K562 (cell line): ENCODE measurements around the gene NOL4L. TPM values are rescaled to one million over a fixed set of nuclear protein-coding genes. Genes with fewer than 3 reads are reported as not detected.
A peak's percentile ranks its signal among the peaks of the same experiment; 100 is the strongest.

Experiments used
- BRF2 ChIP-seq: IDR thresholded peaks from 3 replicates; pipeline ENCODE4 v1.6.1; 2011; ENCODE audit warnings: borderline replicate concordance, mild to moderate bottlenecking; ENCODE audit not compliant: insufficient read length, insufficient read depth
- CBX8 ChIP-seq: fragments of 200-600 bp; sonication (generic); IDR thresholded peaks from 2 replicates; pipeline ENCODE4 v1.6.1; 2012; ENCODE audit warnings: borderline replicate concordance, mixed run types, low read depth, mild to moderate bottlenecking, moderate library complexity, mixed read lengths, low read length, control low read depth, inconsistent platforms; ENCODE audit not compliant: poor library complexity, severe bottlenecking; ENCODE audit errors: extremely low read depth
- CREB3 ChIP-seq: fragments of 450-650 bp; conservative IDR thresholded peaks from 2 replicates; pipeline ENCODE4 v1.6.1; 2016; ENCODE audit warnings: missing genetic modification characterization, low read depth, mild to moderate bottlenecking, missing compliant biosample characterization, moderate library complexity
- ELF1 ChIP-seq: fragments of 200-800 bp; sonication (Bioruptor generic); IDR thresholded peaks from 2 replicates; pipeline ENCODE4 v1.6.1; 2016; ENCODE audit warnings: missing genetic modification characterization, missing compliant biosample characterization
- GATAD2A ChIP-seq: fragments of 450-650 bp; IDR thresholded peaks from 2 replicates; pipeline ENCODE4 v1.6.1; 2017
- HDGF ChIP-seq: fragments of 450-650 bp; IDR thresholded peaks from 2 replicates; pipeline ENCODE4 v1.6.1; 2016
- HLTF ChIP-seq: fragments of 450-650 bp; IDR thresholded peaks from 2 replicates; pipeline ENCODE4 v1.6.1; 2016
- JUND ChIP-seq, 2 experiments: IDR thresholded peaks; 2 replicates in 1 of 2; 3 replicates in 1 of 2; pipeline ENCODE4 v1.6.1; 2011; ENCODE audit warnings: borderline replicate concordance in 2 of 2, low read depth in 2 of 2, low read length in 2 of 2, improper control_type of control experiment in 1 of 2, missing biosample characterization in 1 of 2, missing genetic modification characterization in 1 of 2, missing genetic modification reagents in 1 of 2
- KAT8 ChIP-seq: fragments of 450-650 bp; IDR thresholded peaks from 2 replicates; pipeline ENCODE4 v1.6.1; 2016; ENCODE audit warnings: low read depth, mild to moderate bottlenecking
- THAP12 ChIP-seq: fragments of 250-450 bp; sonication (Bioruptor Pico); IDR thresholded peaks from 2 replicates; pipeline ENCODE4 v1.9.0; 2021; ENCODE audit warnings: mild to moderate bottlenecking, inconsistent platforms
- ZBTB11 ChIP-seq, 3 experiments: fragments of 200-800 bp in 1 of 3; fragments of 250-450 bp in 1 of 3; fragments of 450-650 bp in 1 of 3; sonication (Bioruptor Pico) in 1 of 3; sonication (Bioruptor generic) in 1 of 3; formaldehyde crosslinking in 1 of 3; IDR thresholded peaks; 2 replicates each; pipeline versions ENCODE4 v1.6.1 to v1.8.0; 2016 to 2022; ENCODE audit warnings: mild to moderate bottlenecking in 2 of 3, missing genetic modification characterization in 2 of 3, missing compliant biosample characterization in 1 of 3, moderate library complexity in 1 of 3
- ZBTB9 ChIP-seq: fragments of 450-650 bp; formaldehyde crosslinking; IDR thresholded peaks from 2 replicates; pipeline ENCODE4 v1.4.0; 2020; ENCODE audit warnings: mild to moderate bottlenecking, moderate library complexity
- ZC3H8 ChIP-seq: fragments of 450-650 bp; IDR thresholded peaks from 2 replicates; pipeline ENCODE4 v1.6.1; 2017
- ZNF347 ChIP-seq: fragments of 450-650 bp; formaldehyde crosslinking; IDR thresholded peaks from 2 replicates; pipeline ENCODE4 v1.4.0; 2020; ENCODE audit warnings: low read depth, mild to moderate bottlenecking, moderate library complexity
- ZNF507 ChIP-seq: conservative IDR thresholded peaks from 2 replicates; pipeline ENCODE4 v1.6.1; 2017; ENCODE audit warnings: missing genetic modification characterization, missing compliant biosample characterization
- ZNF57 ChIP-seq: fragments of 450-650 bp; formaldehyde crosslinking; IDR thresholded peaks from 2 replicates; pipeline ENCODE4 v1.4.0; 2020; ENCODE audit warnings: mild to moderate bottlenecking, moderate library complexity
- ZNF584 ChIP-seq: fragments of 200-800 bp; sonication (Bioruptor generic); IDR thresholded peaks from 2 replicates; pipeline ENCODE4 v1.6.1; 2016; ENCODE audit warnings: low read depth, mild to moderate bottlenecking, missing genetic modification characterization, missing compliant biosample characterization
- polyA plus RNA-seq, 8 experiments: library from polyadenylated mRNA; depleted of rRNA in 4 of 8; stranded (reverse) in 5 of 8; unstranded in 3 of 8; fragments of >200 nt; fragmentation: Nextera tagmentation in 2 of 8; fragmentation: Illumina TruSeq in 1 of 8; extraction: Ambion mirVana in 2 of 8; extraction: Trizol in 1 of 8; gene quantifications; 2 replicates each; pipeline versions ENCODE4 v1.2.1 to v1.2.3, GENCODE V29; 2011 to 2014; ENCODE audit warnings: inconsistent platforms in 1 of 8, missing spikeins in 1 of 8
- total RNA-seq, 7 experiments: library from RNA; depleted of rRNA in 6 of 7; stranded (reverse); fragments of >200 nt in 6 of 7; fragmentation: Illumina TruSeq in 2 of 7; extraction: Trizol in 2 of 7; gene quantifications; 2 replicates each; pipeline versions ENCODE4 v1.2.1 to v1.2.3, GENCODE V29; 2011 to 2021; ENCODE audit warnings: low replicate concordance in 1 of 7

Gene NOL4L
- total and polyA plus RNA-seq, 9 of the 15 experiments (the other 6 are each of a cell fraction or from before 2014, with no cell fraction given), result 5.1 to 36.2 (median 13.6) TPM

GRCh38 chr20:32634041-32634805 lies 49.1 kb upstream of the NOL4L start (continued):
- TF ChIP-seq BRF2 (no peak), ZNF584 (CRISPR knock-in tag) (peak; percentile 83), ZBTB11 (CRISPR knock-in tag; IDR thresholded peaks at IDR 0.05) (no peak), ZBTB9 (CRISPR knock-in tag) (no peak; the same call in 1 of the 2 replicates), JUND (IDR thresholded peaks at IDR 0.05; ENCODE audit: borderline replicate concordance, low read depth, low read length) (peak; percentile 38; the same call in 1 of the 2 replicates), JUND (tag; IDR thresholded peaks at IDR 0.05; ENCODE audit: borderline replicate concordance, low read depth, low read length) (0 out of 3 replicates have a peak, but pooled peaks have one; percentile 58), GATAD2A (no peak), HLTF (no peak), CBX8 (no peak), ZC3H8 (no peak), ZNF507 (no peak), CREB3 (tag) (peak; percentile 14; the same call in 1 of the 2 replicates), ZNF57 (no peak), HDGF (no peak), KAT8 (no peak), THAP12 (CRISPR knock-in tag) (peak; percentile 31; the same call in 1 of the 2 replicates), ELF1 (tag) (no peak), ZNF347 (CRISPR knock-in tag) (no peak)
